HL-60/S4 (cell line): ENCODE results near the gene PLEKHG2.

Experiments used
- in situ Hi-C: fragments of 300-500 bp; cut with MboI; formaldehyde crosslinking; loops from 2 replicates; pipeline ENCODE4 v1.14.3; 2022; ENCODE audit warnings: low sequenced_read_pairs

The PLEKHG2 gene

GRCh38 chr19:39405958-39406655, 6.4 kb upstream of the PLEKHG2 start:
- in situ Hi-C loops, result no loop called here

DNA sequence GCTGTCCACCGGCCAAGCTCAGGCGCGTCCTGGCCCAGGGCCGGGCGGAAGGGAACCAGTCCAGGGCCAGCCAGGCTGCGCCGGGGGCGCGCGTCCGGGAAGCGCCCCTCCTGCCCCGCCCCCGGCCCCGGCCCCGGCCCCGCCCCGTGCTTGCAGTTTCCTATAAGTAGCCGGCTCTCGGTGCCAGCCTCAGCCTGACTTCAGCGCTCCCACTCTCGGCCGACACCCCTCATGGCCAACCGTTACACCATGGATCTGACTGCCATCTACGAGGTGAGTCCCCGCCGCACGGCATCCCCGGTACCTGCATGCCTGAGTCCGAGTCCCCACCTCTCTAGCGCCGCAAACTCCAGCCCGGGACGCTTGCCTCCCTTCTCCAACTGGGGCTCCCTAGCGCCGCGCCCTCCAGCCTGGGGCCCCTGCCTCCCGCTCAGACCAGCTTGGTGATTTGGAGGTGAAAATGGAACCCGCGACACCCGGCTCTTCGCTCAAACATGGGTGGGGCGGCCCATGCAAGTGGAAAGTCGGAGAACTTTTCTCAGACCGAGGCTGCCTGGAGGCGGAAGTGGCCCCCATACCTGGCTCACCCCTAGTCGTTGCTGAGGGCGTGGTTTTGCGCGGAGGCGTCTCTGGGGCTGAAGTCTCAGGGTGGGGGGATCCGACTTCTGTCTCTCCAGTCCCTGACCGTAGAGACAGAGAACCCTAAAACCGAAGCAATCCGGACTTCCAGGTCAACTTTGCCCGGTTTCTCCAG, 5.6 kb upstream of the PLEKHG2 start, which contains the start of gene ZFP36:
Gene ZFP36 (plus strand): TSS at position 192 of the 754 bp plus-strand sequence. CDS start 58 bp downstream, at position 250.
- in situ Hi-C loops, result no loop called here

DNA sequence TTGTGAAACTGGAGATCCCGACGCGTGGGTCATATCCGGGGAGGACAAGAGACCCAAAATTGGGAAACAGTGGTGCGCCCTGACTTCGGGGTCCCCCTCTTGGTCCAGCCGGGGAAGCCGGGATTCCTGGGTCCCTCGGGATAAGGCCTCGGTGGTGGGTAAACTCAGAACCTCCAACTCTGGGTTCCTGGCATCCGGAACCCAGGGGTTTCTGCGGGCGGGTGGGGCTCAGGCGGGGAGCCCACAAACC, 5.1 kb upstream of the PLEKHG2 start:
- in situ Hi-C loops, result no loop called here

DNA sequence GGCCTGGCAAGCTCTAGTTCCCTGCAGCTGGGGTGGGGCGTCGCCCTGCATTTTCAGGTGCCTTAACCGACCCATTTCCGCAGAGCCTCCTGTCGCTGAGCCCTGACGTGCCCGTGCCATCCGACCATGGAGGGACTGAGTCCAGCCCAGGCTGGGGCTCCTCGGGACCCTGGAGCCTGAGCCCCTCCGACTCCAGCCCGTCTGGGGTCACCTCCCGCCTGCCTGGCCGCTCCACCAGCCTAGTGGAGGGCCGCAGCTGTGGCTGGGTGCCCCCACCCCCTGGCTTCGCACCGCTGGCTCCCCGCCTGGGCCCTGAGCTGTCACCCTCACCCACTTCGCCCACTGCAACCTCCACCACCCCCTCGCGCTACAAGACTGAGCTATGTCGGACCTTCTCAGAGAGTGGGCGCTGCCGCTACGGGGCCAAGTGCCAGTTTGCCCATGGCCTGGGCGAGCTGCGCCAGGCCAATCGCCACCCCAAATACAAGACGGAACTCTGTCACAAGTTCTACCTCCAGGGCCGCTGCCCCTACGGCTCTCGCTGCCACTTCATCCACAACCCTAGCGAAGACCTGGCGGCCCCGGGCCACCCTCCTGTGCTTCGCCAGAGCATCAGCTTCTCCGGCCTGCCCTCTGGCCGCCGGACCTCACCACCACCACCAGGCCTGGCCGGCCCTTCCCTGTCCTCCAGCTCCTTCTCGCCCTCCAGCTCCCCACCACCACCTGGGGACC, 4.6 kb upstream of the PLEKHG2 start:
- in situ Hi-C loops, result no loop called here

DNA sequence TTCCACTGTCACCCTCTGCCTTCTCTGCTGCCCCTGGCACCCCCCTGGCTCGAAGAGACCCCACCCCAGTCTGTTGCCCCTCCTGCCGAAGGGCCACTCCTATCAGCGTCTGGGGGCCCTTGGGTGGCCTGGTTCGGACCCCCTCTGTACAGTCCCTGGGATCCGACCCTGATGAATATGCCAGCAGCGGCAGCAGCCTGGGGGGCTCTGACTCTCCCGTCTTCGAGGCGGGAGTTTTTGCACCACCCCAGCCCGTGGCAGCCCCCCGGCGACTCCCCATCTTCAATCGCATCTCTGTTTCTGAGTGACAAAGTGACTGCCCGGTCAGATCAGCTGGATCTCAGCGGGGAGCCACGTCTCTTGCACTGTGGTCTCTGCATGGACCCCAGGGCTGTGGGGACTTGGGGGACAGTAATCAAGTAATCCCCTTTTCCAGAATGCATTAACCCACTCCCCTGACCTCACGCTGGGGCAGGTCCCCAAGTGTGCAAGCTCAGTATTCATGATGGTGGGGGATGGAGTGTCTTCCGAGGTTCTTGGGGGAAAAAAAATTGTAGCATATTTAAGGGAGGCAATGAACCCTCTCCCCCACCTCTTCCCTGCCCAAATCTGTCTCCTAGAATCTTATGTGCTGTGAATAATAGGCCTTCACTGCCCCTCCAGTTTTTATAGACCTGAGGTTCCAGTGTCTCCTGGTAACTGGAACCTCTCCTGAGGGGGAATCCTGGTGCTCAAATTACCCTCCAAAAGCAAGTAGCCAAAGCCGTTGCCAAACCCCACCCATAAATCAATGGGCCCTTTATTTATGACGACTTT, 3.9 kb upstream of the PLEKHG2 start:
- in situ Hi-C loops, result no loop called here

- in situ Hi-C loops, result no loop called here
Measured at GRCh38 chr19:39409208-39410016, 3.1 kb upstream of the PLEKHG2 start.

DNA sequence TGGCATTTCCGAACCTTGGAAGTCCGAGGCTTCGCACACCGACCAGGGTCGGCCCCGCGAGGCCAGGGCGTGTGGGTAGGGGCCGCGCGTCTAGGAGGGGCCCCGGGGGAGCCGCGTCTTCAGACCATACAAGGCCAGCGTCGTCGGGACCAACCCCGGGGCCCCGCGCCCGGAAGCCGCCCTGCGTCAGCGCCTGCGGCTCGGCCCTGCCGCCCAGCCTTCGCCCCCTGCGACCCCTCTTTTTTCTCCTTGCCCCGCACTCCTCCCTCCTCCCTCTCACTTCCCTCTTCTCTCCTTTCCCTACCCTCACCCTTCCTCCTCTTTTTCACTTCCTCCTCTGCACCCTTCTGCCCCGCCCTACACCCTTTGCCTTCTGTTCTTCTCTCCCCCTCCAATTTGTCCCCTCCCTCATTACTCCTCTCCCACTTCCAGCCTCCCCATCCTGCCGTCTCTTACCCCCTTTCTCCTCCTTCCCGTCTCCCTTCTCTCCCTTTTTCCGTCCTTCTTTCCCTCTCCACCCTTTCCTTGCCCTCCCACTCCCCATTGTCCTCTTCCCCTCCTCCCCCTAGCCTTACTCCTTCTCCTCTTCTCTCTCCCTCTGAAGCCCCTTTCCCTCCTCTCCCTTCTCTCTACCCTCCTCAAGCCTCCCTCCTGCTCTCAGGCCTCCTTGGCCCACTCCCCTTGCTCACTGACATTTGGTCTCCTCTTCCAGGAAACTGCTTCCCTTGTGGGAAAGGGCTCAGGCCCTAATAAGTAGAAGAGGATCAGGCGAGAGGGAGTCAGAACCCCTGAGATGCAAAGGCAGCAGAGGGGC, 2.2 kb upstream of the PLEKHG2 start:
- in situ Hi-C loops, result no loop called here

DNA sequence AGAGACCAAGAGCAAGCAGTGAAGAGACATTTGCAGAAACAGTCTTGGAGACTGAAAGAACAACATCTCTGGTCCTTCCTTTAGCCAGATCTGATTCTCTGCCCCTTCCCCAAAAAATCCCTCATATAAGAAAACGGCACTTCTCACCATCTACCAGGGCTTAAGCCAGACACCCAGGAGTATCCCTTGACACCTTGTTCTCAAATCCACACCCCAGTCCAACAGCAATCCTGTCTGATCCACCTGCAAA, 1.7 kb upstream of the PLEKHG2 start:
- in situ Hi-C loops, result no loop called here

DNA sequence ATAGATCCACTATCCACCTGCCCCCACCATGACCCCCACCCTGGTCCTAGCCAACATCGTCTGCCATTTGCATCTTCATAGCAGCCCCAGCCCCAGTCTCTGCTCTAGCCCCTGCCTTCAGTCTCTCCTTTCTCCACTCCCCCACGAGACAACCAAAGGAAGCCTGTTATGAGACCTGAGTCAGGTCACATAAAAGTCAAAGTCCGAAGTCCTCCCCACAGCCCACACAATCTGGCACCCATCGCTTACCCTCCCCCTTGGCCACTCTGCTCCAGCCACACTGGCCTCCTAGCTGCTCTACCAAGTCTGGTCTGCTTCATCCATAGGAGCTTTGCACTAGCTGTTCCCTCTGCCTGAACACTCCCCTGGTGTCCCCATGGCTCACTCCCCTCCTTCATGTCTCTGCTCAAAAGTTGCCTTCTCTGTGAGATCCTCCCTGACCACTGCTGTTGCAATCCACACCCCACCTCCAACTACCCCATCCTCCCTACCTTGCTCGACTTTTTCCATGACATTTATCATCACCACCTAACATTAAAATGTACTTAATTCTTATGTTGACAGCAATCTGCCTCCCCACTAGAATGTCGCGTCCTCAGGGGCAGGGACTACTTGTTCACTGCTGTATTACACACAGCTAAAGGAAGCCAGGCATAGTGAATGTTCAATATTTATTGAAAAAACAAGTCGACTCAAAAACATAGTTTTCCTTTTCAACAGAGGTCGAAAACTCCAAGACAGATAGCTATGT, 1.2 kb upstream of the PLEKHG2 start:
- in situ Hi-C loops, result no loop called here

DNA sequence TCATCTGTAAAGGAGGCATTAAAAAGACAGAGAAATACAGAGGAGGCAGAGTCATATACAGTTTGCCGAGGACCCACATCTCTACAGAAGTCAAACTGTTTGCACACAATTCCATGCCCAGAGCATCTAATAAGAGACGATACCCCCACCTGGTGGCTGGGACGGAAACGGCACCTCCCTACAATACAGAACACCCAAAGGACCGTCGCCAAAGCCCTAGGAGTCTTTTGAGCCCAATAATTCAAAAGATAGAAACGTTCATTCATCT, 703 bp upstream of the PLEKHG2 start:
- in situ Hi-C loops, result no loop called here

DNA sequence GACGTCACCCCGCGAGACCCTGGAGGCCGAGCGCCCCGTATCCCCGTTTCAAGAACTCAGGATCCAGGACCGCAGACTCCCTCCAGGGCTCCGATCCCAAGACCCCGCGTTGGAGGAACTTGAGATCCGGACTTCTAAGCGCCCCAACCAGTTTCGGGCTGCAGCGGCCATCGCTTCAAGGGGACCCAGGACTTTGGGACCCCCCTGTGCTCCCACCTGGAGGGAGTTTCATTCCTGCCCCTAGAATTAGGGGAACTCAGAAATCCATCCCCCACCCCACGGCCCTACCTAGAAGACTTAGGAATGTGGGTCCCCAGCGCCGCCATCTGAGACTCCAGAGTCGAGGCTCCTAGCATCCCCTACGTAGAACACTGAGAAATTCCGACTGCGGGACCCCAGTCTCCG, 400 bp downstream of the PLEKHG2 start:
- in situ Hi-C loops, result no loop called here

GRCh38 chr19:39413272-39413910, 922 bp downstream of the PLEKHG2 start:
- in situ Hi-C loops, result no loop called here

GRCh38 chr19:39413911-39414608, 1.6 kb downstream of the PLEKHG2 start:
- in situ Hi-C loops, result no loop called here

- in situ Hi-C loops, result no loop called here
Measured at GRCh38 chr19:39415111-39416046, 2.9 kb downstream of the PLEKHG2 start.

- in situ Hi-C loops, result no loop called here
Measured at GRCh38 chr19:39416152-39417120, 4.0 kb downstream of the PLEKHG2 start.
